ENCODE data around the gene MYOM3. TPM values are rescaled to one million over a fixed set of nuclear protein-coding genes. Genes with fewer than 3 reads are reported as not detected.

The MYOM3 gene
- total RNA-seq, 2 donors from 2014 or later: 0.11 to 0.15 TPM

DNA sequence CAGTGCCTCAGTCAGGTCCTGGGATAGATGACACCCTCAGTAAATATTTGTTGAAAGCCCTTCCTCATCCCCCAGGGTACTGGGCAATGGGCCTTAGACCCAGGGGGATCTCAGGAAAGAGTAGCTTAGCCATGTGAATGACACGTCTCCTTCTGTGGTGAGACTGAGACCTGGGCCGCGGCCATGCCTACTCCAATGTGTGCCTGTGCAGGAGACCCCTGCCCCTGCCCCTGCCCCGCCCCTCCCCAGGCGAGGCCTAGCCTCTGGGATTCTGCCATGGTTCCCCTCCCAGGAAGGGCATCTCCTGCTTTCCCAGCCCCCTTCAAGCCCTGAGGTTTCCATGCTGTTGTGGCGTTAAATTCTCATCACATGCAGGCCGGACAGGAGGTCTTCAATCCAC, 7.1 kb downstream of the MYOM3 start:
- H3K9ac ChIP-seq (ENCODE audit: extremely low read depth, low read length, poor library complexity, severe bottlenecking): no peak overlapping the region
- WGBS, 2 experiments (ENCODE audit: insufficient coverage in 1 of 2, insufficient read length in 1 of 2): 92 to 98% methylated on average over 5 to 7 of the region's 7 CpGs
- no peaks in the 10 kb centered on the region for H3K9me3 ChIP-seq (ENCODE audit: control insufficient read depth, low read length)
- H3K36me3 ChIP-seq (ENCODE audit: control insufficient read depth, insufficient read depth, low read length): no peaks in the 10 kb centered on the region
- no peak overlapping the region for H3K4me3 Mint-ChIP-seq
- no peak for DNase-seq
- no peak overlapping the region for H3K27ac ChIP-seq (ENCODE audit: low read depth, low read length)
- H3K27me3 Mint-ChIP-seq (ENCODE audit: insufficient read depth): no peaks in the 10 kb centered on the region
- H3K9me3 Mint-ChIP-seq: no peaks in the 10 kb centered on the region
- no peaks in the 10 kb centered on the region for H3K36me3 Mint-ChIP-seq (ENCODE audit: low read depth)
- peaks cover 17% of the 10 kb centered on the region for H3K4me1 Mint-ChIP-seq
- H3K27me3 ChIP-seq (ENCODE audit: control insufficient read depth, insufficient read depth, low read length, poor library complexity, severe bottlenecking): no peaks in the 10 kb centered on the region
- TF ChIP-seq, protein P1, sequence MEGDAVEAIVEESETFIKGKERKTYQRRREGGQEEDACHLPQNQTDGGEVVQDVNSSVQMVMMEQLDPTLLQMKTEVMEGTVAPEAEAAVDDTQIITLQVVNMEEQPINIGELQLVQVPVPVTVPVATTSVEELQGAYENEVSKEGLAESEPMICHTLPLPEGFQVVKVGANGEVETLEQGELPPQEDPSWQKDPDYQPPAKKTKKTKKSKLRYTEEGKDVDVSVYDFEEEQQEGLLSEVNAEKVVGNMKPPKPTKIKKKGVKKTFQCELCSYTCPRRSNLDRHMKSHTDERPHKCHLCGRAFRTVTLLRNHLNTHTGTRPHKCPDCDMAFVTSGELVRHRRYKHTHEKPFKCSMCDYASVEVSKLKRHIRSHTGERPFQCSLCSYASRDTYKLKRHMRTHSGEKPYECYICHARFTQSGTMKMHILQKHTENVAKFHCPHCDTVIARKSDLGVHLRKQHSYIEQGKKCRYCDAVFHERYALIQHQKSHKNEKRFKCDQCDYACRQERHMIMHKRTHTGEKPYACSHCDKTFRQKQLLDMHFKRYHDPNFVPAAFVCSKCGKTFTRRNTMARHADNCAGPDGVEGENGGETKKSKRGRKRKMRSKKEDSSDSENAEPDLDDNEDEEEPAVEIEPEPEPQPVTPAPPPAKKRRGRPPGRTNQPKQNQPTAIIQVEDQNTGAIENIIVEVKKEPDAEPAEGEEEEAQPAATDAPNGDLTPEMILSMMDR (conservative IDR thresholded peaks at IDR 0.05): no peak
- H3K4me1 ChIP-seq (ENCODE audit: control insufficient read depth, insufficient read depth, low read length): no peaks in the 10 kb centered on the region
- H3K4me3 ChIP-seq (ENCODE audit: low read length): no peak overlapping the region
- no peak overlapping the region for H3K27ac Mint-ChIP-seq

DNA sequence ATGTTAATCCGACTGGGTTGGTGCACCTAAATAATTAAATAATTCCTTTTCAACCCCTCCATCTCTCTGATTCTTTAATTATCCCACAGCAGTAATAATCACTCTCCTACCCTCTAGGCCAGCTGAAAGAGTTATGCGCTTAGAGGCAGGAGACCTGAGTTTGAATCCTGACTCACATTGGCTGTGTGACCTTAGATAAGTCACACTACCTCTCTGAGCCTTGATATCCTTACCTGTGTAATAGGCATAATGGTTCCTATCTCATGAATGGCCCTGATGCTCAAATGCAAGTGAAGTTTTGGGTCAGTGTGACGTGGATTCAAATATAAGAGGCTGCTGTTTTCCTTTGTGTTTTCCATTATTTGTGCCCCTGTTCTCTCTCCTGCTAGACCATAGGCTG, 8.1 kb downstream of the MYOM3 start:
- DNase-seq: no peak

DNA sequence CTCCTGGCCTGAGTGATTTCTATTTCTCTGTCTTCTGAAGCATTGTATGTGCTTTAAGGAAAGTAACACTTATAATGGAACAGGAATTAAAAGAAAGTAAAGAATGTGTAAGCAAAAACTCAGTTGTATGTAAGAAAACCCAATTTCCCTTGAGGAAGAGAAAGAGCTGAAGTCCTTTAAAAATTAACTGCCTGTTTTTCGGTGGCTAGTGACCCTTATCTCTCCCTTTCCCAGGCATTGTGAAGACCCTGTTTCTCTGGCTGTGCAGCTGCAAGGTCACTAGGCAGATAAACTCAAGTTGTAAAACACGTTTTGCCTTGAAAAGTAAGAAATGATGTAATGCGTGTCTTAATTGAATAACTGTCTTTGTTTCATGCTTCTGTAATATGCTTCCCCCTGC, 8.5 kb downstream of the MYOM3 start:
- WGBS, 2 experiments (ENCODE audit: insufficient coverage in 1 of 2, insufficient read length in 1 of 2): 73 to 82% methylated on average over 3 of the region's 3 CpGs
- no peak overlapping the region for H3K4me3 Mint-ChIP-seq
- no peak for DNase-seq
- no peaks in the 10 kb centered on the region for H3K9me3 Mint-ChIP-seq
- Histone ChIP-seq H3K4me3 (ENCODE audit: low read length) (no peak overlapping the region), H3K9ac (ENCODE audit: extremely low read depth, low read length, poor library complexity, severe bottlenecking) (no peak overlapping the region), H3K27ac (ENCODE audit: low read depth, low read length) (no peak overlapping the region), H3K27me3 (ENCODE audit: control insufficient read depth, insufficient read depth, low read length, poor library complexity, severe bottlenecking) (no peaks in the 10 kb centered on the region), H3K36me3 (ENCODE audit: control insufficient read depth, insufficient read depth, low read length) (no peaks in the 10 kb centered on the region), H3K9me3 (ENCODE audit: control insufficient read depth, low read length) (no peaks in the 10 kb centered on the region), H3K4me1 (ENCODE audit: control insufficient read depth, insufficient read depth, low read length) (no peaks in the 10 kb centered on the region)
- H3K4me1 Mint-ChIP-seq: peaks cover 20% of the 10 kb centered on the region
- peak overlapping the region; percentile 31 for H3K27ac Mint-ChIP-seq
- TF ChIP-seq, protein P1 (conservative IDR thresholded peaks at IDR 0.05): no peak
- H3K36me3 Mint-ChIP-seq (ENCODE audit: low read depth): no peaks in the 10 kb centered on the region
- H3K27me3 Mint-ChIP-seq (ENCODE audit: insufficient read depth): no peaks in the 10 kb centered on the region

More for the DNA sequence above, 8.1 kb downstream of the MYOM3 start:
- H3K4me1 Mint-ChIP-seq: peaks cover 20% of the 10 kb centered on the region
- H3K27ac ChIP-seq (ENCODE audit: low read depth, low read length): no peak overlapping the region
- H3K4me1 ChIP-seq (ENCODE audit: control insufficient read depth, insufficient read depth, low read length): no peaks in the 10 kb centered on the region
- H3K27me3 Mint-ChIP-seq (ENCODE audit: insufficient read depth): no peaks in the 10 kb centered on the region
- H3K9ac ChIP-seq (ENCODE audit: extremely low read depth, low read length, poor library complexity, severe bottlenecking): no peak overlapping the region
- no peaks in the 10 kb centered on the region for H3K9me3 Mint-ChIP-seq
- no peaks in the 10 kb centered on the region for H3K27me3 ChIP-seq (ENCODE audit: control insufficient read depth, insufficient read depth, low read length, poor library complexity, severe bottlenecking)
- 95 to 97% methylated on average over 3 of the region's 3 CpGs for WGBS, 2 experiments (ENCODE audit: insufficient coverage in 1 of 2, insufficient read length in 1 of 2)
- H3K36me3 Mint-ChIP-seq (ENCODE audit: low read depth): no peaks in the 10 kb centered on the region
- H3K36me3 ChIP-seq (ENCODE audit: control insufficient read depth, insufficient read depth, low read length): no peaks in the 10 kb centered on the region
- TF ChIP-seq, protein P1 (conservative IDR thresholded peaks at IDR 0.05): no peak
- H3K4me3 Mint-ChIP-seq: no peak overlapping the region
- H3K27ac Mint-ChIP-seq: no peak overlapping the region
- H3K4me3 ChIP-seq (ENCODE audit: low read length): no peak overlapping the region
- H3K9me3 ChIP-seq (ENCODE audit: control insufficient read depth, low read length): no peaks in the 10 kb centered on the region

Data from endodermal cell (in vitro differentiated cells).